K562 (cell line): Measurements from ENCODE around the gene VARS1. TPM values are rescaled to one million over a fixed set of nuclear protein-coding genes. Genes with fewer than 3 reads are reported as not detected.

ENCODE experiments used
- ADNP ChIP-seq: fragments of 200-800 bp; sonication (Bioruptor generic); IDR thresholded peaks from 2 replicates; pipeline ENCODE4 v1.6.1; 2016; ENCODE audit warnings: missing genetic modification characterization, missing compliant biosample characterization
- ARHGAP35 ChIP-seq: fragments of 450-650 bp; IDR thresholded peaks from 2 replicates; pipeline ENCODE4 v1.6.1; 2018; ENCODE audit not compliant: partially characterized antibody
- BCOR ChIP-seq: fragments of 450-650 bp; IDR thresholded peaks from 2 replicates; pipeline ENCODE4 v1.6.1; 2016
- CBFB ChIP-seq: sonication (generic); formaldehyde crosslinking; IDR thresholded peaks from 2 replicates; pipeline ENCODE4 v1.4.0; 2020; ENCODE audit warnings: mild to moderate bottlenecking, missing genetic modification reagents
- CTBP1 ChIP-seq: fragments of 450-650 bp; IDR thresholded peaks from 2 replicates; pipeline ENCODE4 v1.6.1; 2016; ENCODE audit warnings: borderline replicate concordance
- FOXK2 ChIP-seq, 2 experiments: fragments of 450-650 bp; IDR thresholded peaks in 1 of 2; conservative IDR thresholded peaks in 1 of 2; 2 replicates each; pipeline ENCODE4 v1.6.1; 2016; ENCODE audit warnings: low read depth in 2 of 2, mild to moderate bottlenecking in 1 of 2
- GATA2 ChIP-seq: sonication (generic); formaldehyde crosslinking; IDR thresholded peaks from 2 replicates; pipeline ENCODE4 v1.4.0; 2020; ENCODE audit warnings: mild to moderate bottlenecking, missing genetic modification reagents
- HIVEP1 ChIP-seq: fragments of 250-450 bp; sonication (Bioruptor Pico); IDR thresholded peaks from 2 replicates; pipeline ENCODE4 v1.4.0; 2020; ENCODE audit warnings: mild to moderate bottlenecking
- HNRNPK ChIP-seq: fragments of 200-400 bp; formaldehyde crosslinking; IDR thresholded peaks from one replicate; pipeline ENCODE4 v1.6.1; 2018; ENCODE audit warnings: mild to moderate bottlenecking, low read depth, low read length; ENCODE audit not compliant: poor library complexity, severe bottlenecking
- MITF ChIP-seq: IDR thresholded peaks from 2 replicates; pipeline ENCODE4 v1.6.1; 2014; ENCODE audit warnings: antibody characterized with exemption
- NCOA4 ChIP-seq: fragments of 450-650 bp; IDR thresholded peaks from 2 replicates; pipeline ENCODE4 v1.6.1; 2018; ENCODE audit warnings: mild to moderate bottlenecking; ENCODE audit not compliant: partially characterized antibody
- NR2C2 ChIP-seq, 2 experiments: fragments of 200-800 bp in 1 of 2; sonication (Bioruptor generic) in 1 of 2; sonication (generic) in 1 of 2; formaldehyde crosslinking in 1 of 2; IDR thresholded peaks; 2 replicates each; pipeline versions ENCODE4 v1.6.1 to v1.8.0; 2016 to 2022; ENCODE audit warnings: mild to moderate bottlenecking in 1 of 2, missing compliant biosample characterization in 1 of 2, missing genetic modification characterization in 1 of 2, missing genetic modification reagents in 1 of 2
- PCBP1 ChIP-seq: fragments of 200-400 bp; formaldehyde crosslinking; IDR thresholded peaks from 2 replicates; pipeline ENCODE4 v1.6.1; 2018; ENCODE audit warnings: mild to moderate bottlenecking, low read depth, low read length; ENCODE audit not compliant: poor library complexity, severe bottlenecking
- PRMT5 ChIP-seq: sonication (generic); formaldehyde crosslinking; IDR thresholded peaks from 2 replicates; pipeline ENCODE4 v1.5.0; 2020; ENCODE audit warnings: missing genetic modification reagents
- TFE3 ChIP-seq: fragments of 450-650 bp; formaldehyde crosslinking; IDR thresholded peaks from 2 replicates; pipeline ENCODE4 v1.4.0; 2020; ENCODE audit warnings: mild to moderate bottlenecking, mixed read lengths
- ZNF668 ChIP-seq: fragments of 250-450 bp; sonication (Bioruptor Pico); IDR thresholded peaks from 2 replicates; pipeline ENCODE4 v1.8.0; 2022; ENCODE audit warnings: mild to moderate bottlenecking, inconsistent platforms
- polyA plus RNA-seq, 8 experiments: library from polyadenylated mRNA; depleted of rRNA in 4 of 8; stranded (reverse) in 5 of 8; unstranded in 3 of 8; fragments of >200 nt; fragmentation: Nextera tagmentation in 2 of 8; fragmentation: Illumina TruSeq in 1 of 8; extraction: Ambion mirVana in 2 of 8; extraction: Trizol in 1 of 8; gene quantifications; 2 replicates each; pipeline versions ENCODE4 v1.2.1 to v1.2.3, GENCODE V29; 2011 to 2014; ENCODE audit warnings: inconsistent platforms in 1 of 8, missing spikeins in 1 of 8
- total RNA-seq, 7 experiments: library from RNA; depleted of rRNA in 6 of 7; stranded (reverse); fragments of >200 nt in 6 of 7; fragmentation: Illumina TruSeq in 2 of 7; extraction: Trizol in 2 of 7; gene quantifications; 2 replicates each; pipeline versions ENCODE4 v1.2.1 to v1.2.3, GENCODE V29; 2011 to 2021; ENCODE audit warnings: low replicate concordance in 1 of 7
- TF ChIP-seq, protein P1 (sequence below): fragments of 450-650 bp; IDR thresholded peaks from 2 replicates; pipeline ENCODE4 v1.6.1; 2017; ENCODE audit warnings: mild to moderate bottlenecking, moderate library complexity
- TF ChIP-seq, protein P2 (sequence below), 2 experiments: fragments of 450-650 bp; IDR thresholded peaks; 2 replicates each; pipeline ENCODE4 v1.6.1; 2018; ENCODE audit warnings: mild to moderate bottlenecking in 2 of 2, low read depth in 1 of 2; ENCODE audit not compliant: partially characterized antibody in 2 of 2

VARS1 gene
- total and polyA plus RNA-seq, 9 of the 15 experiments (the other 6 are each of a cell fraction or from before 2014, with no cell fraction given), result 2.9 to 488 (median 130) TPM

DNA sequence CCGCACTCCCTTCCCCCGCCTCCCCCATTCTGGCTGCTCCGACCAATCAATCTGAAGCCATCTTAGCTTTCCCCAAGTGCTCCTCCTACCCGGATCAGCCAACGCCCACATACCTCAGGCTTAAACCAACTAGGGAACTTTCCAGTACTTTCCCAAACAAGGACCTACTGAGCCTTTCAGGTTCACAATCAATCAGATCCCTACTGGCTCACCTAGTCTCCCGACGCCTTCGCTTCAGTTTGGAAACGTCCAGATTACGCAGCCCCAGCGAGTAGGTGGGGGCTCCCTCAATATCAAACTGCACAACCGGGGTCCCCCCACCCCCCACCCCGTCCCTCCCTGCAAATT lies 19.1 kb upstream of the VARS1 start (continued):
- no peak for TF ChIP-seq PRMT5
- no peak for TF ChIP-seq GATA2 (CRISPR knock-in tag)
- no peak for TF ChIP-seq PCBP1
- TF ChIP-seq ARHGAP35, result no peak
- TF ChIP-seq, protein P1, sequence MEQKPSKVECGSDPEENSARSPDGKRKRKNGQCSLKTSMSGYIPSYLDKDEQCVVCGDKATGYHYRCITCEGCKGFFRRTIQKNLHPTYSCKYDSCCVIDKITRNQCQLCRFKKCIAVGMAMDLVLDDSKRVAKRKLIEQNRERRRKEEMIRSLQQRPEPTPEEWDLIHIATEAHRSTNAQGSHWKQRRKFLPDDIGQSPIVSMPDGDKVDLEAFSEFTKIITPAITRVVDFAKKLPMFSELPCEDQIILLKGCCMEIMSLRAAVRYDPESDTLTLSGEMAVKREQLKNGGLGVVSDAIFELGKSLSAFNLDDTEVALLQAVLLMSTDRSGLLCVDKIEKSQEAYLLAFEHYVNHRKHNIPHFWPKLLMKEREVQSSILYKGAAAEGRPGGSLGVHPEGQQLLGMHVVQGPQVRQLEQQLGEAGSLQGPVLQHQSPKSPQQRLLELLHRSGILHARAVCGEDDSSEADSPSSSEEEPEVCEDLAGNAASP, result no peak
- peak in 1 of 2 experiments; percentile 86; a peak in 2 of 4 replicates for TF ChIP-seq FOXK2 (conservative IDR thresholded peaks at IDR 0.05 in 1 of 2, IDR thresholded peaks at IDR 0.05 in 1 of 2; ENCODE audit: low read depth in 2 of 2)
- TF ChIP-seq HNRNPK, result no peak
- TF ChIP-seq ADNP (tag), result no peak
- peak; percentile 53; the same call in 1 of the 2 replicates for TF ChIP-seq HIVEP1 (CRISPR knock-in tag)
- TF ChIP-seq NCOA4, result no peak
- TF ChIP-seq CTBP1, result peak; percentile 28; the same call in 1 of the 2 replicates
- TF ChIP-seq BCOR, result peak; percentile 17; the same call in 1 of the 2 replicates
- TF ChIP-seq NR2C2 (CRISPR knock-in tag; IDR thresholded peaks at IDR 0.05), result no peak
- TF ChIP-seq NR2C2 (tag; IDR thresholded peaks at IDR 0.05), result no peak
- no peak for TF ChIP-seq ZNF668 (CRISPR knock-in tag)
- TF ChIP-seq TFE3 (CRISPR knock-in tag), result peak; percentile 1; the same call in 1 of the 2 replicates
- TF ChIP-seq CBFB (CRISPR knock-in tag), result no peak
- TF ChIP-seq, protein P2, sequence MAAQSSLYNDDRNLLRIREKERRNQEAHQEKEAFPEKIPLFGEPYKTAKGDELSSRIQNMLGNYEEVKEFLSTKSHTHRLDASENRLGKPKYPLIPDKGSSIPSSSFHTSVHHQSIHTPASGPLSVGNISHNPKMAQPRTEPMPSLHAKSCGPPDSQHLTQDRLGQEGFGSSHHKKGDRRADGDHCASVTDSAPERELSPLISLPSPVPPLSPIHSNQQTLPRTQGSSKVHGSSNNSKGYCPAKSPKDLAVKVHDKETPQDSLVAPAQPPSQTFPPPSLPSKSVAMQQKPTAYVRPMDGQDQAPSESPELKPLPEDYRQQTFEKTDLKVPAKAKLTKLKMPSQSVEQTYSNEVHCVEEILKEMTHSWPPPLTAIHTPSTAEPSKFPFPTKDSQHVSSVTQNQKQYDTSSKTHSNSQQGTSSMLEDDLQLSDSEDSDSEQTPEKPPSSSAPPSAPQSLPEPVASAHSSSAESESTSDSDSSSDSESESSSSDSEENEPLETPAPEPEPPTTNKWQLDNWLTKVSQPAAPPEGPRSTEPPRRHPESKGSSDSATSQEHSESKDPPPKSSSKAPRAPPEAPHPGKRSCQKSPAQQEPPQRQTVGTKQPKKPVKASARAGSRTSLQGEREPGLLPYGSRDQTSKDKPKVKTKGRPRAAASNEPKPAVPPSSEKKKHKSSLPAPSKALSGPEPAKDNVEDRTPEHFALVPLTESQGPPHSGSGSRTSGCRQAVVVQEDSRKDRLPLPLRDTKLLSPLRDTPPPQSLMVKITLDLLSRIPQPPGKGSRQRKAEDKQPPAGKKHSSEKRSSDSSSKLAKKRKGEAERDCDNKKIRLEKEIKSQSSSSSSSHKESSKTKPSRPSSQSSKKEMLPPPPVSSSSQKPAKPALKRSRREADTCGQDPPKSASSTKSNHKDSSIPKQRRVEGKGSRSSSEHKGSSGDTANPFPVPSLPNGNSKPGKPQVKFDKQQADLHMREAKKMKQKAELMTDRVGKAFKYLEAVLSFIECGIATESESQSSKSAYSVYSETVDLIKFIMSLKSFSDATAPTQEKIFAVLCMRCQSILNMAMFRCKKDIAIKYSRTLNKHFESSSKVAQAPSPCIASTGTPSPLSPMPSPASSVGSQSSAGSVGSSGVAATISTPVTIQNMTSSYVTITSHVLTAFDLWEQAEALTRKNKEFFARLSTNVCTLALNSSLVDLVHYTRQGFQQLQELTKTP (IDR thresholded peaks at IDR 0.05; ENCODE audit: low read depth in 1 of 2, partially characterized antibody in 2 of 2), result peak in 1 of 2 experiments; percentile 11
- TF ChIP-seq MITF, result no peak
